ENCODE measurements around the gene ENHO.

Gene ENHO

DNA sequence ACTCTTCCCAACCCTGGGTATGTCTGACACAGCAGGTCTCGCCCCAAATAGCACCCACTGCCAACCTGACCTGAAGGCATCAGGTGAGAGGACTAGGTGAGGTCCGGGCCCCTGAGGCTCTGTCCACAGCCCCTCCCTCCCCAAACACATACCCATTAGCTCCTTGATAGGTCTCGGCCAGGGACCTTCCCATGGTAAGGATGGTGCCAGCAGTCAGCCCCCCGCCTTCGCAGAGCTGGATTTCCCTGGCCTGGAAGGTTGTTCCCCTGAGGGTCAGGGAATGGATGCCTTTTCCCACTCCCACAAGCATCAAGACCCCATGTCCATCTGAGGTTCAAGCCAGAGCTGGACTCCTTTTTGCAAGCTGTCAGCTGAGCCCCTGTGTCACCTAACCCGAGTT is 2.7 kb downstream of the ENHO start:
- no peak for DNase-seq (ENCODE audit: extremely low read depth, low read depth)
- H3K4me3 ChIP-seq (replicated peaks; ENCODE audit: low read depth, low read length) = no peak overlapping the region
- TF ChIP-seq, protein P1, sequence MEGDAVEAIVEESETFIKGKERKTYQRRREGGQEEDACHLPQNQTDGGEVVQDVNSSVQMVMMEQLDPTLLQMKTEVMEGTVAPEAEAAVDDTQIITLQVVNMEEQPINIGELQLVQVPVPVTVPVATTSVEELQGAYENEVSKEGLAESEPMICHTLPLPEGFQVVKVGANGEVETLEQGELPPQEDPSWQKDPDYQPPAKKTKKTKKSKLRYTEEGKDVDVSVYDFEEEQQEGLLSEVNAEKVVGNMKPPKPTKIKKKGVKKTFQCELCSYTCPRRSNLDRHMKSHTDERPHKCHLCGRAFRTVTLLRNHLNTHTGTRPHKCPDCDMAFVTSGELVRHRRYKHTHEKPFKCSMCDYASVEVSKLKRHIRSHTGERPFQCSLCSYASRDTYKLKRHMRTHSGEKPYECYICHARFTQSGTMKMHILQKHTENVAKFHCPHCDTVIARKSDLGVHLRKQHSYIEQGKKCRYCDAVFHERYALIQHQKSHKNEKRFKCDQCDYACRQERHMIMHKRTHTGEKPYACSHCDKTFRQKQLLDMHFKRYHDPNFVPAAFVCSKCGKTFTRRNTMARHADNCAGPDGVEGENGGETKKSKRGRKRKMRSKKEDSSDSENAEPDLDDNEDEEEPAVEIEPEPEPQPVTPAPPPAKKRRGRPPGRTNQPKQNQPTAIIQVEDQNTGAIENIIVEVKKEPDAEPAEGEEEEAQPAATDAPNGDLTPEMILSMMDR (IDR thresholded peaks at IDR 0.05; ENCODE audit: low read depth, low read length, missing control alignments) = no peak

DNA sequence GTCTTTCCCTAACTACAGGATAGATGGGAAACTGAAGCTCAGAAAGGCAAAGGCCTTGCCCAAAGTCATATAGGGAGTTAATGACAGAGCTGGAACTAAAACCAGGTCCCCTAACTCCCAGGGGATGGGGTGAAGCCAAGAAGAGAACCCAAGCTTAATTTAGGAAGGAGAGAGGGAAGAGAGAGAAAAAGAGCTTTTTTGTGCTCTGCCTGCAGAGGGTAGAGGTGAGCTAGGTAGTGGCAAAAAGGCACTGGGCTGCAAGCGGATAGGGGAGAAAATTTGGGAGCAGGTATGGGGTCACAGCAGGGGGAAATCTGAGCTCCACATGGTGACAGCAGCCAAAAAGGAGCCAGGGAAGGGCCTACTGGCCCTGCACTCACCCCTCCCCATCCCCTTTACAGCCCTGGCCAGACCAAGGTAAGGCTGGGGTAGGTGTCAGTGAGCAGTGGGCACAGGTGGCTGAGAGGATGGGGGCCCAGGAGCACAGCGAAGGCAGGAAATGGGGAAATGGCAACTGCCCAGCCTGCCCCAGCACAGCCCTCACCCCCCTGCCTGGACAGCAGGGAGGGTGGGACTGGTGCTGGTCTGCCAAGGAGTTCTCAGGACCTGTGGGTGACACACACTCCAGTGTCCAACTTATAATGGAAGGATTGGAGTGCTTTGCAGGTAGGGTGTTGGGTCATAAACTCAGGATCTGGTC is 3.3 kb downstream of the ENHO start:
- H3K4me3 ChIP-seq (replicated peaks; ENCODE audit: low read depth, low read length) = no peak overlapping the region
- TF ChIP-seq, protein P1 (IDR thresholded peaks at IDR 0.05; ENCODE audit: low read depth, low read length, missing control alignments) = no peak
- no peak for DNase-seq (ENCODE audit: extremely low read depth, low read depth)

DNA sequence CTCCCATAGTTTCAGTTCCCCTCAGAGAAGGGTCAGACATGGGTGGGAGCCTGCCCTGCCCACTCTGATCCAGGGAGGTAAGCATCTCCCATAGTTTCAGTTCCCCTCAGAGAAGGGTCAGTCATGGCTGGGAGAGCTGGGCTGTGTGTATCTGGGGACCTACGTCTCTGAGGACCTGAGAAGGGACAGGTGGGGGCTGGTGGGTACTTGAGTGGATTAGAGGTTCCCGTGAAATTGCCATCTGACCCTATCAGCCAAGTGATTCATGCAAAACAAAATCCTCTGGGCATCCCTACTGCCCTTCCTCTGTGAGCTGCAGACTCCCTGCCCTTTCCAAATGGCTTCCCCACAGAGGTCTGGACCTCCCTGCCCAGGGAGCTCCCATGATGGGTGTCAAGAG is 3.9 kb downstream of the ENHO start:
- no peak overlapping the region for H3K4me3 ChIP-seq (replicated peaks; ENCODE audit: low read depth, low read length)
- DNase-seq (ENCODE audit: extremely low read depth, low read depth) = no peak
- TF ChIP-seq, protein P1 (IDR thresholded peaks at IDR 0.05; ENCODE audit: low read depth, low read length, missing control alignments) = no peak

DNA sequence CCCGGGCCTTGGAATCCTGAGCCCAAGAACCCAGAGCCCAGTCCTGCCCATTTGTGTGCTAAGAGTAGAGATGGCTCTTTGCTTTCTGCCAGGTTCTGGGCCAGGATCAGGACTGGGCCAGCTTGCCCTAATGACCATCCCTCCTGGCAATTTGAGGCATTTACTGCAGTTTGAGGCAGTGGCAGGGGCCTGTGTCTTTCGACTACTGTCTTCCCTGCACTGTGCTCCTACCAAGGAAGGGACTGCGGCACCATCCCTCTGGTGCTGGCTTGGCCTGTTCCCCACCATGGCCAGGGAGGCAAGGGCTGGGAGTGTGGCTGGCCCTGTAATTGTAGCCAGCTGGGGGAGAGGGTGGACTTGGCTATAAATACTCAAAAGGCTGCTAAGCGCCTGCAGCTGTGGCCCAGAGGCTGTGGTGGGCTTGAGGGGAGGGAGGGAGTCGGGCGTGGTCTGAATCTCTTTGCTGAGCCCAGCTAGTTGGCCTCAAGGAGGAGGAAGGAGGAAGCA is 4.6 kb downstream of the ENHO start:
- no peak overlapping the region for H3K4me3 ChIP-seq (replicated peaks; ENCODE audit: low read depth, low read length)
- DNase-seq (ENCODE audit: extremely low read depth, low read depth) = no peak
- TF ChIP-seq, protein P1 (IDR thresholded peaks at IDR 0.05; ENCODE audit: low read depth, low read length, missing control alignments) = no peak

DNA sequence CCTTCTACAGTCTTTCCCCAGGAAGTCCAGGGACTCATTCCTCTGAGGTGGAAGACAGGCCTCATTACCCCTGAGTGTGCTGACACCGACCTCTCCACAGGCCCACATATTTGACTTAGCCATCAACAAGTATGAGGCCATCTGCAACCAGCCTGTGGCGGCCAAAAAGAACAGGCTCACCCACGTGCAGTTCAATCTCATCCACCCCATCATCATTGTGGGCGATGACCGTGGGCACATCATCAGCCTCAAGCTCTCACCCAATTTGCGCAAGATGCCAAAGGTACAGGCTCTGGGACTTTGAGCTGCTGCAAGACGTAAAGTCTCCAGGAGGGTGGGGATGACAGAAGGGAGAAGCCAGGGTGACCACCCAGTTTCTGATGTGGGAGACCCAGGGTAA is 5.6 kb downstream of the ENHO start:
- TF ChIP-seq, protein P1 (IDR thresholded peaks at IDR 0.05; ENCODE audit: low read depth, low read length, missing control alignments) = no peak
- DNase-seq (ENCODE audit: extremely low read depth, low read depth) = no peak
- H3K4me3 ChIP-seq (replicated peaks; ENCODE audit: low read depth, low read length) = no peak overlapping the region

DNA sequence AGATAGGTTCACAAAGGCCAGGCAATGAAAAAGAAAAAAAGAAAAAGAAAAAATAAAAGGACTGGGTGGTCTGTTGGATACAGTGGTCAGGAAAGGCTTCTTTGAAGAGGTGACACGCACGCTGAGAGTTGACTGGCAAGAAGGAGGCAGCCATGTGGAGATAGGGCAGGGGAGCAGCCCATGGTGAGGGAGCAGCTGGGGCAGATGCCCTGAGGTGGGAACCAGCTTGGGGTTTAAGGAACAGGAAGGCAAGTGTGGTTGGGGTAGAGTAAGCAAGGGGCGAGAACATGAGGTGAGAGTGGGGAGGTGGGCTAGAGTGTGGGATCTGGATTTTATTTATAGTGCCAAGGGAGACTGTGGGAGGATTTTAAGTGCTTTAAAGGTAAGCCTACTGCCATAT is 6.8 kb downstream of the ENHO start:
- TF ChIP-seq, protein P1 (IDR thresholded peaks at IDR 0.05; ENCODE audit: low read depth, low read length, missing control alignments) = no peak
- no peak overlapping the region for H3K4me3 ChIP-seq (replicated peaks; ENCODE audit: low read depth, low read length)
- DNase-seq (ENCODE audit: extremely low read depth, low read depth) = no peak

DNA sequence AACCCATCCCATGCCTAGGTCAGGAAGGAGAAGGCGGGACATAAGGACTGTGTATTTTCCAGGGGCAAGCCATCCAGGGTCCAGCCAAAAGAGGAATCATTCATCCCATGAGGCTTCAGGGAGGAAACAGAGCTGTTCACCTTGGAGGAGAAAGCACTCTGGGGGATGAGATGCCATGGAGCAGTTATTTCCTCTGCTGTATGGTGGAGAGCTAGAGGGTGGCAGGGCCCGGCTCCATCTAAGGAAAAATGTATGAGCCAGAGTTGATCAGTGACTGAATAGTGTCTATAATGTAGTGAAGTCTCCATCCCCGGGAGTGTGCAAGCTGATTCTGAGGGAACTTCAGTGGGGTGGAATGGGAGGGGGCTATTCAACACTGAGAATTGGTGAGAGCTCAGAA is 8.0 kb downstream of the ENHO start:
- no peak overlapping the region for H3K4me3 ChIP-seq (replicated peaks; ENCODE audit: low read depth, low read length)

More for the DNA sequence above, 8.0 kb downstream of the ENHO start:
- DNase-seq (ENCODE audit: extremely low read depth, low read depth) = no peak
- TF ChIP-seq, protein P1 (IDR thresholded peaks at IDR 0.05; ENCODE audit: low read depth, low read length, missing control alignments) = no peak

Data from HFF-Myc (cell line).